ENCODE measurements around the gene NCOA3.

The NCOA3 gene

DNA sequence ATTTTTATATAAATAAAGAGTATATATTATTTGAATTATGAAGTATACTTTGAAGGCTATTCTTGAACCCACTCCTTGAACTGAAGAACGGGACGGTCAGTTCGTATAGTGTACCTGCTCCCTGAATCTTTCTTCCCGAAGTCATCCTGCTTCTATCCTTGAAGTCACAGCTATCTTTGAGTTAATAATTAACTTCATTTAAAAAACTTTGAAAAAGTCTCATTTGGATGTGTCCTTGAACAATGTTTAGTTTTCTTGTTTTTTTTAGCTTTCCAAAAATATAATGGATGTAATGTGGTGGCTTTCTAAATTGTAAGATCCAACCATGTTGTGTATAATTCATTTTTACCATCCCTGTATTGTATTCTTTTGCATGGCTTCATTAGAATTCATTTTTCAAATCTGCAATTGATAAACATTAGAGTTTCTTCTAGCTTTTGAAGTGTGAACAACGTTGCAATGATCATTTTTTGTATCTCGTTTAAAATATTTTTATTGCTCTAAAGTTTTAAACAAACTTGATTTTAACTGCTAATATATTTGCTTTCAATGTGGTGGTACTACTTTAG is 94.4 kb downstream of the NCOA3 start:
- DNase-seq (ENCODE audit: low read depth in 4 of 4, low spot score in 1 of 4) = no peak

DNA sequence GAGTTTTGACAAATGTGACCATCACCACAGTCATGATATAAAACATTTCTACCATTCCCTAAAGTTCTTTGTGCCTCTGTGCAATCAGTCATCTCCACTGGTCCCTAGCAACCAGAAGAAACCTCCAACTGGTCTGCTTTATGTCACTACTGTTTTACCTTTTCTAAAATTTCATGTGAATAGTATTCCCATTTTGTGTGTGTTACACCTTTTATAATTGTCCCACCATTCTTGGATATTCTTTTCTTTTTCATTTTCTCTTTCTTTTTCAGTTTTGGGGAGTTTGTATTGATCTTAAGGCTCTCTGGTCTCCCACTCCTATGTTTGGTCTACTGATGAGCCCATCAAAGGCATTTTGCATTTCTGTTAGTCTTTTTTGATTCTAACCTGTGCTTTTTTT is 95.4 kb downstream of the NCOA3 start:
- DNase-seq (ENCODE audit: low read depth in 4 of 4, low spot score in 1 of 4) = no peak

DNA sequence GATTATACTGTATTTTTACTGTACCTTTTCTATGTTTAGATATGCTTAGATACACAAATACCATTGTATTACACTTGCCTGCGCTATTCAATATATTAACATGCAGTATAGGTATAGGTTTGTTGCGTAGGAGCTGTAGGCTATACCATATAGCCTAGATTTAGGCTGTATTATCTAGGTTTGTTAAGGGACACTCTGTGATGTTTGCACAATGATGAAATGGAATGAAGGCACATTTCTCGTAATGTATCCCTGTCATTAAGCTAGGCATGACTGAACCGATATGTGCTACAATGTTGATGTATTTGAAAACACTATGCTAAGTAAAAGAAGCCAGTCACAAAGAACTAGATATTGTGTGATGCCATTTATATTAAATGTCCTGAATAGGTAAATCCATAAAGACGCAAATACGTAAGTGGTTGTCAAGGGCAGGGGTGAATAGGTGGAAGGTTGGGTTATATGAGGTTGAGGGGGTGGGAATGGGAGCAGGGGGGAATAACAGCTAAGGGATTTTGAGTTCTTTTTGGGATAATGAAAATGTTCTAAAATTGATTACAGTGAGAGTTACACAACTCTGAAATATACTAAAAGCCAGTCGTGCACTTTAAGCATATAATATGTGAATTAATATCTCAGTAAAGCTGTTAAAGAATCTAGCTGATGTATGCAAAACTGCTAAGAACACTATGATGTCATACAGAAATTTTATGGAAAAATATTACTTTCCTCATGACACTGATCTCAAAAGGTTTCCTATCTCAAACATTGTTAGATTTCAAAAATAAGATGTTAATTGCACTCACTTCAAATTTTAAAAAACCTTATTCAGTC is 97.4 kb downstream of the NCOA3 start:
- DNase-seq (ENCODE audit: low read depth in 4 of 4, low spot score in 1 of 4) = no peak

DNA sequence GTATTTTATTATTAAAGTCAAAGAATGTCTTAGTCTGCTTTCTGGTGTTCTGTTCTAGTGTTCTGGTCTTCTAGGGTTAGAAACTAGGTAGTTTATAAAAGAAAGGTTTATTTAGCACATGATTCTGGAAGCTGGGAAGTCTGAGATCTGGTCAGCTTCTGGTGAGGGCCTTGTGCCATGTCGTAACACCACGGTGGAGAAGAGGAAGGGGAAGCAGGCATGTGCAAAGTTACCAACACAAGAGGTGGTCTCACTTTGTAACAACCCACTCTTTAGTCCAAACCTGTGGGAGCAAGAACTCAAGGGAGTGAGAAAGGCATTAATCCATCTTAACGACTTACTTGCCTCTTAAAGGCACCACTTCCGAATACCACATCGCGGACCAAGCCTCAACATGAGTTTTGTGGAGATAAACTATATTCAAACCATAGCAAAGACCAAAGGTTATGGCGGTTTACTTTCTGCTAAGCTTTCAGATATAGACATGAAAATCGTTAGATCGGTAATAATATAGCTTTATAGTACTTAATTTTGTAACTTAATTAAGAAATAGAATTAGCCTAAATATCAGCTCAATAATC is 99.4 kb downstream of the NCOA3 start:
- no peak for DNase-seq (ENCODE audit: low read depth in 4 of 4, low spot score in 1 of 4)

DNA sequence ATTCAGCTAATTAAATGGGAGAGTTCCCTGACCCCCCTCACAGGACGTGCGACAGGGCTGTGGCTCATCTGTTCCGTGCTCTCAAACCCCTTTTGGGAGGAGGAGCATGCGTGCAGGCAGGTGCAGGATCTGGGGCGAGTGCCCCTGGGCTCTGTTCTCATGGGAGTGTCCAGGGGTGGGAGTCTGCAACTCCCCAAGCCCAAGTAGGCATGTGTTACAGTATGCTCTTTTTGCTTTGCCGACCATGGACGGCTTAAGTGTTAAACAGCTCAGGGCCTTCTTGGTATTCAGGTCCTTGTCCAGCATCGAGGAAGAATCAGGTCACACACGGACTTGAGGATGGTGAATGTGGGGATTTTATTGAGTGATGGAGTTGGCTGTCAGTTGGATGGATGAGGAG is 101.6 kb downstream of the NCOA3 start:
- no peak for DNase-seq (ENCODE audit: low read depth in 4 of 4, low spot score in 1 of 4)

DNA sequence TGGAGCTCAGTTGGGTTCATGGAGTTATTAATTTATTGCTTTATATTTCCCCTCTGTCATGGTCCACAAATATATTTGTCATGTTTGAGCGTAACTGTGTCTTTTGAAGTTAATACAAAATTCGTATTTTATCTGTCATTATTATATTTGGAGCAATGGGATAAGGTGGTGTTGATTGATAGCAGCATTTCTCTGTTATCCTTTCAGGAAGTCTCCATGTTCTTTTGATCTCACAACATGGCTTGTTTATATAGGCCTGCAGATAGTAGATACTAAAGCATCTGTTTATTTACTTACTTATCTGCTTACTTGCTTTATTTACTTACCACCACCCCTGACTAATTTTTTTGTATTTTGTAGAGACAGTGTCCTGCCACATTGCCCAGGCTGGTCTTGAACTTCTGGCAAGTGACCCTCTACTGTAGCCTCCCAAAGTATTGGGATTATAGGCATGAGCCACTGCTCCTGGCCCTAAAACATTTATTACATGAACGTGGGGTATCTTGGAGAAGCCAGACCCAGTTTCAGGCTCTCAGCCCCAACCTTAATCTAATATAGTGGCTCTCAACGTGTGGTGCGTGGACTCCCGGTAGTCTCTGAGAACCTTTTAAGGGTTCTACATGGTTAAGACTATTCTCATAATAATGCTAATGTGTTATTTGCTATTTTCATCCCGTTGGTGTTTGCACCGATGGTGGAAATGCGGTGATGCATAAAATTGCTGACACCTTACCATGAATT is 104.2 kb downstream of the NCOA3 start:
- no peak for DNase-seq (ENCODE audit: low read depth in 4 of 4, low spot score in 1 of 4)

DNA sequence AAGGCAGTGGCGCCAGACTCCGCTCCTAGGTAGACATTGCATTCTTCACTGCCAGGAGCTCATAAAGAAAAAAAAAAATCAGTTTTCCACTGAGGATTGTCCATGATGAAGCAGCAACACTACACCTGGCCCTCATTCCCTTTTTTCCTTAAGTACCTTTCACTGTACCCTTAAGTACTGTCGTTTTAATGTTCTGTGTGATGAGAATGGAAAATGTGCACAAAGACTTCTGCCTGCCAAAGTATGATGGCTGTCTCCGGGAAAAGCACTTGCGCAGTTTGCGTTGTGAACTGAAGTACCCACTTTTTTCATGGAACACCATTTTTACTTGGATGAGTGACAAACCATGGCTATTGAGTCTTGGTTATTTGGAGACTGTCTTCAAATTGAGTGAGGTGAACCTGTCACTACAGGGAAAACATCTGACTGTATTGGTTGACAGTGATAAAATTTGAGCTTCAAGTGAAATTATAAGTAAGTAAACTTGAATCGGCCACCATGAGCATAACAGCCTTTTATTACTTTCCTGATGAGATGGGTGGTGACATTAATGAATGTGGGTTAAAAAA is 104.8 kb downstream of the NCOA3 start:
- no peak for DNase-seq (ENCODE audit: low read depth in 4 of 4, low spot score in 1 of 4)

DNA sequence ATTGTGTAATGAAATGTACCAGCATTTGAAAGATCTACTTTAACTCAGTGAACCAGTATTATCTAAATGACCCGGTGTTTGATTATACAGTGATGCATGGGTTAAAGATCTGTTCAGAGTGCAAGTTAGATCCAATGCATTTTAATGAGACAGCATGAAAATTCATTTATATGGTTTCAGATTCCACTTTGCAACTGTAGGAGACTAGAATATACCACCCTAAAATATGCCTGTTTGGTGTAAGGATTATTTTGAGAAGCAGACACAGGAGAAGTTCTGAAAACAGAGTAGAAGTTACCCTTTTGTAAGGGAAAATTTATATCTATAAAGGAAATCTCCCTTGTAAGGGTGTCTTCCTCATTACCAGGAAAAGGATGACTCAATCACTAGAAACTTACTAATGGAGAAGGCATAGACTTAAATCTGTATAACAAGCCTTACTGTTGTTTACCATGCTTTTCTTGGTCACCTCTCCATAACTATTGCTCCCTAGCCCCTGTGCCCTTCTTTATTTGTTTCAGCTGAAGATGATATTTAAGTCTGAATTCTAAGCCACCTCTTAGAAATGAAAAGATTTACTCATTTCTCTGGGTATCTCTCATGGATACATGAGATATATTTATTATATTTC is 105.4 kb downstream of the NCOA3 start:
- DNase-seq (ENCODE audit: low read depth in 4 of 4, low spot score in 1 of 4) = no peak

DNA sequence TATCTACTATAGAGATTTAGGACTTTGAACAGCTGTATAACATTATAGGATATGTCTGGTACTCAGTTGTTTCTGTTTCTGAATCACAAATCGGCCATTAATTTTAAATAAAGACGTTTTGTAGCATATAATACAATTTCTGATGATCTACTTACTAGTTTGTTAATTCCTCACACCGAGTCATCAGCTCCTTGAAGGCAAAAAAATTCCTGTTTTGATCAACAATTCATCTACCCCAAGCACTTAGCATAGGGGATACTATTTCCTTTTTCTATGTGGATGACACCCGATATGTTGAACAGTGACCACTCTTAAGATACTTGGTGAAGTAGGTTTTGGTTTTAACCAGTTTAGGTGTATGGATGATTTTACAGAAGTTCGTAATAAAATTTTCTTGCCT is 107.3 kb downstream of the NCOA3 start:
- DNase-seq (ENCODE audit: low read depth in 4 of 4, low spot score in 1 of 4) = no peak

DNA sequence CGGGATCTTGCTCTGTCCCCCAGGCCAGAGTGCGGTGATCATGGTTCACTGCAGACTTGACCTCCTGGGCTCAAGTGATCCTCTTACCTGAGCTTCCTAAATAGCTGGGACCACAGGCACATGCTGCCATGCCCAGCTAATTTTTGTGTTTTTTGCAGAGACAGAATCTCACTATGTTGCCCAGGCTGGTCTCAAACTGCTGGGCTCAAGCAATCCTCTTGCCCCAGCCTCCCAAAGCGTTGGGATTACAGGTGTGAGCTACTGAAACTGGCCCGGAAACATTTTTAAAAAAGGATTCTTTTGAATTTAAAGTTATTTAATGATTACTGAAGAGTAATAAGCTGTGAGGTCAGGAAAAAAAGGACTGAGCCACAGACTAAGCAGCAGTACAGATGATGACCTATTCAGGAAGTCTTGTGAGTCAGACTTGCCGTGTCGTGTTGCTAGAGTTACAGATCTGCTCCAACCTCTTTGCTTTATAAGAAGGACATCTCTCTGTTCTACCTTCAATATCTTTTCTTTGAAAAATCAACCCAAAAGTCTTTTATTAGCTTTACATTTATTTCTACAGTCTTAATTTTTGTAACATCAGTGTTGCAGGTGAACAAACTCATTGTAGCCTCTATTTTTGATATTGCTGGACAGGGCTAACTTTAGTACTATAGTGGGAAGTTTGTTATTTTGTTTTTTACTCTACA is 108.7 kb downstream of the NCOA3 start:
- DNase-seq (ENCODE audit: low read depth in 4 of 4, low spot score in 1 of 4) = peak; percentile 23 to 72 (median 54)

DNA sequence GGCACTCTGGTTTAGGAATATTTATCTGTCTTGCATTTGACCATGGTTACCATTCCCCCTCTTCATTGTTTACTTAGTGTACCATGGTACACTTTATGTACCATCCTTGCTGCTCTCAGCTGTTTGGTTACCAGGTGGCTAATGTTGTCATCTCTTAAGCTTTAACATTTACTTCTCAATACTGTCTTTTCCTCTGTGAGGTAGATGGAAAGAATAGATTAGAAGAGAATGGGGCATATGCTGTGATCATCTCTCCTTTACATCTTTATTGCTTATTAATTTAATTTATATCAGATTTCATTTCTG is 109.2 kb downstream of the NCOA3 start:
- DNase-seq (ENCODE audit: low read depth in 4 of 4, low spot score in 1 of 4) = no peak

DNA sequence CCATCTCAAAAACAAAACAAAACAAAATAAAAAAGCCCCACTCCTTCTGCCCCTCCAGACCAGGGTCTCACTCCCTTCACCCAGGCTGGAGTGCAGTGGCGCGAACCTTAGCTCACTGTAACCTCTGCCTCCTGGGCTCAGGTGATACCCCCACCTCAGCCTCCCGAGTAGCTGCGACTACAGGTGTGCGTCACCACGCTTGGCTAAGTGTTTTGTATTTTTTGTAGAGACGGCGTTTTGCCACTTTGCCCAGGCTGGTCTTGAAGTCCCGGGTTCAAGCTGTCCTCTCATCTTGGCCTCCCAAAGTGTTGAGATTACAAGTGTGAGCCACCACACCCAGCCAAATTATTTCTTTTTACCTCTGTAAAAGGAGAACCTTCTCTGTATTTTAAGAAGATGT is 110.1 kb downstream of the NCOA3 start:
- DNase-seq (ENCODE audit: low read depth in 4 of 4, low spot score in 1 of 4) = no peak

DNA sequence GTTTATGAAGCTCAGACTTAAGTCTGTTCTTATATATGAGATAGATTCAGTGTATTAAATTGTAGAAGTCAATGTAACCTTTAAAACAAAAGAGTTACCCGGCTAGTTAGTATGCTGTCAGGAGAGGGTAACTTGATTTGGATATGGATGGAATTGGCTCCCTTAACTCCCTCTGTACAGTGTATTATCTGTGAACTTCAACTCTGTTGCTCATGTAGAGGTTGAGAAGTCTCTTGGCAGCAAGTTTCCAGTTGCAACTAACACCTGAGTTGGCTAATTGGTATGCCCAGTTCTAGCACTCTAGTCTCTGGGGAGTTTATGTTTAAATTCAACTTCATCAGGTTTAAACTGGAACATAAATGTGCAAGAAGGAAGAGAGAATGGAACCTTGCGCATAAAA is 111.0 kb downstream of the NCOA3 start:
- no peak for DNase-seq (ENCODE audit: low read depth in 4 of 4, low spot score in 1 of 4)

DNA sequence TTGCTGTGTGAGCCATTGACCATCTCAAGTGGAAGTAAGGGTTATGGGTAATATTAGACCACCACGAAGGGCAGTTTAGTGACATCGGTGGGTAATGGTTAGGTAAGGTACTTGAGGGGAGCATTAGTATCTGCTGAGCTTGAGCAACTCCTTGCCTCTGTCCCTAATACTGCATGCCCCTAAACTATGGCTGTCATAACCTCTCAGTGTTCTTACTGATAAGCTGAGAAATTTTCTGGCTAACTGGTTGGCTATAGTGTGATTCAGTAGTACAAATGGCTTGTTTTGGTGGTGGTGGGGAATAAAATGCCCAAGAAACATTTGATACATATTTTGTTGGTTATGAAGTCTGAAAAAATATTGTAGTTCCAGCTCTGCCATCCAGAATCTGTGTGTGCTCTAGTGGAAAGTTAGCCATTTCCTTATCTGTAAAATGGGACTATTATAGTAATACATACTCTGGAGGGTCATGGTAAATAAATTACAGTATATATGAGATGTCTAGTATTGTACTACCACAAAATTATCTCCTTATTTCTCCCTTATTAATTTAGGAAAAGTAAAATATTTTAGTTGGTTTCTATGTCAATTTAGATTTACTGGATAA is 113.1 kb downstream of the NCOA3 start:
- DNase-seq (ENCODE audit: low read depth in 4 of 4, low spot score in 1 of 4) = no peak

DNA sequence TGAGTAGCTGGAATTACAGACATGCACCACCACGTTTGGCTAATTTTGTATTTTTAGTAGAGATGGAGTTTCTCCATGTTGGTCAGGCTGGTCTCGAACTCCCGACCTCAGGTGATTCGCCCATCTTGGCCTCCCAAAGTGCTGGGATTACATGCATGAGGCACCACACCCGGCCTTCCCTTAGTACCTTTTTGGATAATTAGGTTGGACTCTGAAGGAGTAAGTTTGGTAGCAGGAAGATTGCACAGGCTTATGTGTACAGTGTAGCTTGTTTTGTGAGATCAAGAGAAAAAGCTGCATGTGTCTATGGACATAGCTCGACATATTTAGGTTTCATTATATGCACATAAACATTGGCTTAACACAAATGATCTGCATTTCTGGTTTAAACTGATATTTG is 116.8 kb downstream of the NCOA3 start:
- DNase-seq (ENCODE audit: low read depth in 4 of 4, low spot score in 1 of 4) = no peak

DNA sequence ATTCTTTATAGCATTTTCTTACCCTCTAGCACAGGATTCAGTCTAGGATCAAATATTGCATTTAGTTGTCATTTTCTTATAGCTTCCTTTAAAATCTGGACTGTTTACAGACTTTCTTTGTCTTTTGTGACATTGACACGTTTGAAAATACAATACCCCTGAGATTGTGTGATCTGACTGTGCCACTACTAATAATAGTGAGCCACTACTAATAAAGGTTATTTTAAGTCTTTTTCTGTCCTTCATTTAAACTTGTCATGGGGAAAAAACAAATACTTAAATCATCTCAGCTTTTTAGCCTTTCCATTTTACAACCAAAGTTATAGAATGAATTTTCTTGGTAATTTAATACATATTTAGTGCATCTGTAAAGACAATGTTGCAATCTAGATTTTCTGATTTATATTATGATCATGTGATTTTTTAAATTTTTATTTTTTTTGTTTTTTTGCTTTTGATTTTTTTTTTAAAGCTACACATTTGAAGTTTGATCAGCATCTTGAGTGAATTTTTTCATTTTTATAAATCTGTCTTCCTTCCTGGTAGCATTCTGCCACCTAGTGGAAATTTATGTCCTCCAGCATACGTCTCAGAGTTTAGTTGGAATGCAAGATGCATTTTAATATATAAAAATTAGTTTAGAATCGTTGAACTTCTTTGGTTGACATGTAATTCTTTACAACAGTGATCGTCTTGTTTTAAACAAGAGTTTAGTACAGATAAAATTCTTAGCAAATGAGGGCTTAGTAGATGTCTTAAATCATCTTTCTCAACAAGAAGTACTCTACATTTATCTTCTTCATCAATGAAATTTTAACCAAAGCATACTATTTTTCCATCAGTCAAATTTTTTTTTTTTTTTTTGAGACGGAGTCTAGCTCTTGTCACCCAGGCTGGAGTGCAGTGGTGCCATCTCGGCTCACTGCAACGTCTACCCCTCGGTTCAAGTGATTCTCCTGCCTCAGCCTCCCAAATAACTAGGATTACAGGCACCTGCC is 119.4 kb downstream of the NCOA3 start:
- no peak for DNase-seq (ENCODE audit: low read depth in 4 of 4, low spot score in 1 of 4)

DNA sequence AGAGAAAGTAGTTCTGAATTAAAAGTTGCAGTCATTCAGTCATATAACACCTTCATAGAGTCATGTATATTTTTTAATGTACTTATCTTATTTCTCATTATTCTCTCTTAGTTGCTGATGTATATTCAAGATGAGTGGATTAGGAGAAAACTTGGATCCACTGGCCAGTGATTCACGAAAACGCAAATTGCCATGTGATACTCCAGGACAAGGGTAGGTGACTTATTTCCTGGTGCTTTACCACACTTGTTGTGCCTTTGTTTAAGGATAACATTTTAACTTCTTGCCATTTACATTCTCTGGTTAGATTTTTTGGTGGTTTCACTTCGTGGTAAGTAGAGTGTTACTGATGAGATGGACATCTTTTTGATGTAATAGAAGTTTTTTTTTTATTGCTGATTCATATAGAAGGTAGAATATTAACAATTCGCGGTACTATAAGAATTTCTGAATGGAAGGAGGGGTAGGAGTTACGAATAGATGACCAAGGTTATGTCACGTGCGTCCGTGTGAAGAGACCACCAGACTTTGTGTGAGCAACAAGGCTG is 120.5 kb downstream of the NCOA3 start:
- DNase-seq (ENCODE audit: low read depth in 4 of 4, low spot score in 1 of 4) = no peak

DNA sequence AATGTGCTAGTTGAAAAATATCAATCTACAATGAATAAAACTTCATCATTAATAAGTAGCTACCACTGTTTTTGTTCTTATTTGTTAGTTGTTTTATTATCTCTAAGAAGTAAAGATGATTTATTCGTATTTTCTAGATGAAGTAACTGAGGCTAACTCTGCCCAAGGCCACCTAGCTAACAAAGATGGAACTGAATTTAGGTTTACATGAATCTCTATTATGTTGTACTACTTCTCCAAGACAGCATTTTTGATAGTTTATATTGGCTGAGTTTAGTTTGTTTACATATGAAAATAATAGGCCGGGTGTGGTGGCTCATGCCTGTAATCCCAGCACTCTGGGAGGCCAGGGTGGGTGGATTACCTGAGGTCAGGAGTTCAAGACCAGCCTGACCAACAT is 121.5 kb downstream of the NCOA3 start:
- no peak for DNase-seq (ENCODE audit: low read depth in 4 of 4, low spot score in 1 of 4)

DNA sequence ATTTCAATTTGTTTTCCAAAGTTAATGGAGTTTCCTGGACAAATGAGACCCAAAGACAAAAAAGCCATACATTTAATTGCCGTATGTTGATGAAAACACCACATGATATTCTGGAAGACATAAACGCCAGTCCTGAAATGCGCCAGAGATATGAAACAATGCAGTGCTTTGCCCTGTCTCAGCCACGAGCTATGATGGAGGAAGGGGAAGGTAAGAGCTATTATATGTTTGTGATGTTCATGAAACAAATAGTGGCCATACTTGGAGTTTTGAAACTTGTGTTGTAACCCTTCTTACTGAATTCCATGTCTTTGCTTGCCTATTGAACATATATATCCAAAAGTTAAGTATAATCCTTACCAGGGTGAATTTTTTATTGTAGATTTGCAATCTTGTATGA is 125.9 kb downstream of the NCOA3 start:
- no peak for DNase-seq (ENCODE audit: low read depth in 4 of 4, low spot score in 1 of 4)
